ENCODE results near the gene ZNF799. TPM values are rescaled to one million over a fixed set of nuclear protein-coding genes. Genes with fewer than 3 reads are reported as not detected.
A peak's percentile ranks its signal among the peaks of the same experiment; 100 is the strongest.

ZNF799 gene
- total and polyA plus RNA-seq, 2 of the 13 experiments (the other 11 are each of a cell fraction or from before 2014, with no cell fraction given) = 7.7 to 17.9 TPM

DNA sequence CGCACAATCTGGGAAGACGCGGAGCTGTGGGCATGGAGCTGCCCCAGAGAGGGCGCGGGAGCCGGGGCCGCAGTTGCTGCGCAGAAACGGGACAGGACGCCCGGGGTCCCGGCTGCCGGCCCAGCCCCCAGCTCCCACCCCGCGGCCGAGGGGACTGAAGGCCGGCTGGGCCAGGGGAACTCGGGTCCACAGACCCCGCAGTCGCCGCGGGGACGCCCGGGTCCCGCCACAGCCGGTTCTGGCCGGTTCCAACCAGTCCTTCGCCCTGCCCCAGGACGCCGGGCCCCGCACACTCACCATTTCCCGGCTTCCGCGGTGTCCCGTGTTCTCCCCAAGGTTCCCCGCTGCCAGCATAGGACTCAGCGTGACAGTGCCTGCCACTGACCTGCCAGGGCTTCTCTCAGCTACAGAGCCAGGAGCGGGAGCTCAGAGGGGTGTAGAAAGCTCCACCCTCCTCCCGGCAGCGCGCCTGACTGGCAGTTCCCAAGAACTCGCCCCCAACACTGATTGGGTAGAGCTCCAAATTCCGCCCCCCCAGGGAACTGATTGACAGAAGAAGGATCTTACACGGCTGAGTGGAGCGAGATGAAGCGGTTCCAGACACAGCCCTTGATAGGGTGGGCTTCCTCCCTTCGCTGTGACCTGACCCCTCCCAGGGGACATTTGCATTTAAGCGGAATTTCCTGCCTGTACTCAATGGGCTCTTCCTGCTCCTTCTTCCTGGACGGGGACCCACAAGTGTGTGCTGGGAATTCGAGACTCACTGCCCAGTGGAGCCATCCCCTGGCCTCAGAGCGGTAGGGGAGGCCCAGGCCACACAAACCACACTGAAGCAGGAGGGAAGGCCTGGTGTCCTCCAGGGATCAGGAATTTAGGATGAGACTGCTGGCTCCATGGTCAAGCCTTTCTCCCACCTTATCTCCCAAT lies 35.6 kb downstream of the ZNF799 start, which contains the start of gene ZNF442 (continued):
- TF ChIP-seq, protein P1, sequence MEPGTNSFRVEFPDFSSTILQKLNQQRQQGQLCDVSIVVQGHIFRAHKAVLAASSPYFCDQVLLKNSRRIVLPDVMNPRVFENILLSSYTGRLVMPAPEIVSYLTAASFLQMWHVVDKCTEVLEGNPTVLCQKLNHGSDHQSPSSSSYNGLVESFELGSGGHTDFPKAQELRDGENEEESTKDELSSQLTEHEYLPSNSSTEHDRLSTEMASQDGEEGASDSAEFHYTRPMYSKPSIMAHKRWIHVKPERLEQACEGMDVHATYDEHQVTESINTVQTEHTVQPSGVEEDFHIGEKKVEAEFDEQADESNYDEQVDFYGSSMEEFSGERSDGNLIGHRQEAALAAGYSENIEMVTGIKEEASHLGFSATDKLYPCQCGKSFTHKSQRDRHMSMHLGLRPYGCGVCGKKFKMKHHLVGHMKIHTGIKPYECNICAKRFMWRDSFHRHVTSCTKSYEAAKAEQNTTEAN (CRISPR knock-in tag; conservative IDR thresholded peaks at IDR 0.05) = 0 out of 2 replicates have a peak, but pooled peaks have one; percentile 59
- TF ChIP-seq ZNF570 (CRISPR knock-in tag; IDR thresholded peaks at IDR 0.05; ENCODE audit: borderline replicate concordance) (no peak), ZSCAN12 (CRISPR knock-in tag; IDR thresholded peaks at IDR 0.05) (0 out of 2 replicates have a peak, but pooled peaks have one; percentile 25), KMT2B (CRISPR knock-in tag; IDR thresholded peaks at IDR 0.05) (peak; percentile 67), POLR2AphosphoS5 (IDR thresholded peaks at IDR 0.05; ENCODE audit: low read depth, low read length) (peak; percentile 81), SALL1 (CRISPR knock-in tag; IDR thresholded peaks at IDR 0.05) (peak; percentile 73; the same call in 1 of the 2 replicates), ARID2 (CRISPR knock-in tag; IDR thresholded peaks at IDR 0.05; ENCODE audit: borderline replicate concordance) (0 out of 2 replicates have a peak, but pooled peaks have one; percentile 60), ATAD3A (CRISPR knock-in tag; IDR thresholded peaks at IDR 0.05) (no peak), ZNF569 (CRISPR knock-in tag; IDR thresholded peaks at IDR 0.05; ENCODE audit: borderline replicate concordance) (no peak), ZNF136 (CRISPR knock-in tag; IDR thresholded peaks at IDR 0.05; ENCODE audit: low read depth) (peak; percentile 30; the same call in 1 of the 2 replicates), RNF2 (conservative IDR thresholded peaks at IDR 0.05; ENCODE audit: low read depth) (no peak), NR2F2 (IDR thresholded peaks at IDR 0.05; ENCODE audit: borderline replicate concordance, low read depth) (peak; percentile 48; the same call in 1 of the 2 replicates), NR3C1 (CRISPR knock-in tag; IDR thresholded peaks at IDR 0.05) (no peak), SALL2 (CRISPR knock-in tag; IDR thresholded peaks at IDR 0.05) (no peak; the same call in 1 of the 2 replicates), MXD3 (CRISPR knock-in tag; IDR thresholded peaks at IDR 0.05) (peak; percentile 20; the same call in 1 of the 2 replicates), CBX1 (IDR thresholded peaks at IDR 0.05; ENCODE audit: low read depth) (peak; percentile 71), ZNF607 (CRISPR knock-in tag; IDR thresholded peaks at IDR 0.05; ENCODE audit: borderline replicate concordance) (peak; percentile 54; the same call in 1 of the 2 replicates)
- TF ChIP-seq, protein P2, sequence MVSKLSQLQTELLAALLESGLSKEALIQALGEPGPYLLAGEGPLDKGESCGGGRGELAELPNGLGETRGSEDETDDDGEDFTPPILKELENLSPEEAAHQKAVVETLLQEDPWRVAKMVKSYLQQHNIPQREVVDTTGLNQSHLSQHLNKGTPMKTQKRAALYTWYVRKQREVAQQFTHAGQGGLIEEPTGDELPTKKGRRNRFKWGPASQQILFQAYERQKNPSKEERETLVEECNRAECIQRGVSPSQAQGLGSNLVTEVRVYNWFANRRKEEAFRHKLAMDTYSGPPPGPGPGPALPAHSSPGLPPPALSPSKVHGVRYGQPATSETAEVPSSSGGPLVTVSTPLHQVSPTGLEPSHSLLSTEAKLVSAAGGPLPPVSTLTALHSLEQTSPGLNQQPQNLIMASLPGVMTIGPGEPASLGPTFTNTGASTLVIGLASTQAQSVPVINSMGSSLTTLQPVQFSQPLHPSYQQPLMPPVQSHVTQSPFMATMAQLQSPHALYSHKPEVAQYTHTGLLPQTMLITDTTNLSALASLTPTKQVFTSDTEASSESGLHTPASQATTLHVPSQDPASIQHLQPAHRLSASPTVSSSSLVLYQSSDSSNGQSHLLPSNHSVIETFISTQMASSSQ (IDR thresholded peaks at IDR 0.05; ENCODE audit: low read depth) = 0 out of 2 replicates have a peak, but pooled peaks have one; percentile 34
- TF ChIP-seq, protein P2 (CRISPR knock-in tag; IDR thresholded peaks at IDR 0.05; ENCODE audit: borderline replicate concordance) = peak; percentile 38; the same call in 1 of the 2 replicates
- TF ChIP-seq, protein P3, sequence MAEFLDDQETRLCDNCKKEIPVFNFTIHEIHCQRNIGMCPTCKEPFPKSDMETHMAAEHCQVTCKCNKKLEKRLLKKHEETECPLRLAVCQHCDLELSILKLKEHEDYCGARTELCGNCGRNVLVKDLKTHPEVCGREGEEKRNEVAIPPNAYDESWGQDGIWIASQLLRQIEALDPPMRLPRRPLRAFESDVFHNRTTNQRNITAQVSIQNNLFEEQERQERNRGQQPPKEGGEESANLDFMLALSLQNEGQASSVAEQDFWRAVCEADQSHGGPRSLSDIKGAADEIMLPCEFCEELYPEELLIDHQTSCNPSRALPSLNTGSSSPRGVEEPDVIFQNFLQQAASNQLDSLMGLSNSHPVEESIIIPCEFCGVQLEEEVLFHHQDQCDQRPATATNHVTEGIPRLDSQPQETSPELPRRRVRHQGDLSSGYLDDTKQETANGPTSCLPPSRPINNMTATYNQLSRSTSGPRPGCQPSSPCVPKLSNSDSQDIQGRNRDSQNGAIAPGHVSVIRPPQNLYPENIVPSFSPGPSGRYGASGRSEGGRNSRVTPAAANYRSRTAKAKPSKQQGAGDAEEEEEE (CRISPR knock-in tag; IDR thresholded peaks at IDR 0.05; ENCODE audit: borderline replicate concordance) = no peak
- TF ChIP-seq, protein P4, sequence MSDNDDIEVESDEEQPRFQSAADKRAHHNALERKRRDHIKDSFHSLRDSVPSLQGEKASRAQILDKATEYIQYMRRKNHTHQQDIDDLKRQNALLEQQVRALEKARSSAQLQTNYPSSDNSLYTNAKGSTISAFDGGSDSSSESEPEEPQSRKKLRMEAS (IDR thresholded peaks at IDR 0.05) = peak; percentile 67
